NCI-H2196 (cell line): ENCODE results near the gene FBXW10.
"Not testable (repeated sequence)": the region's sequence is repeated elsewhere in the genome, so short reads cannot be mapped to it uniquely, and the experiment has no call there.

Experiments
- DNase-seq: peaks from one replicate; lab custom pipeline; 2025; ENCODE audit not compliant: unreplicated experiment; lab: John Stamatoyannopoulos, UW

FBXW10 gene

GRCh38 chr17:18821430-18821829 lies 77.6 kb downstream of the FBXW10 start:
- DNase-seq = not testable (repeated sequence)

GRCh38 chr17:18827613-18828012 lies 83.8 kb downstream of the FBXW10 start:
- DNase-seq = not testable (repeated sequence)
